Caco-2 (cell line): ENCODE results near the gene INHA. TPM values are rescaled to one million over a fixed set of nuclear protein-coding genes. Genes with fewer than 3 reads are reported as not detected.

Experiments
- BruUV-seq: library from RNA; stranded (reverse); fragments of 400-500 nt; replicated peaks from 2 replicates; lab custom pipeline; 2021; lab: Mats Ljungman, UMichigan
- CTCF ChIA-PET: fragments of 300-600 bp; sonication (Branson Sonifier 250); formaldehyde crosslinking; loops from one replicate; lab custom pipeline; 2022; ENCODE audit warnings: antibody characterized with exemption; lab: Charles Lee
- POLR2A ChIA-PET: fragments of 300-600 bp; sonication (Branson Sonifier 250); formaldehyde crosslinking; loops from one replicate; lab custom pipeline; 2022; ENCODE audit warnings: antibody characterized with exemption; lab: Charles Lee
- DNase-seq, 2 experiments: peaks; one replicate each; pipeline versions ENCODE4 v3.0.0 to v3.0.0-alpha.2; 2020 to 2022
- H3K27me3 ChIP-seq: replicated peaks from 2 replicates; pipeline ENCODE4 v1.6.0; 2011; ENCODE audit warnings: low read length; ENCODE audit not compliant: control insufficient read depth, insufficient read depth
- H3K36me3 ChIP-seq: 2 replicates; pipeline ENCODE4 v1.5.1; 2011; ENCODE audit warnings: low read length; ENCODE audit not compliant: control insufficient read depth, insufficient read depth
- H3K4me1 ChIP-seq: fragments of 250-450 bp; sonication (Bioruptor Pico); 2 replicates; pipeline ENCODE4 v1.5.1; 2020; ENCODE audit warnings: mild to moderate bottlenecking
- H3K4me3 ChIP-seq: 2 replicates; pipeline ENCODE4 v1.5.1; 2011; ENCODE audit warnings: low read depth, mild to moderate bottlenecking, control low read depth, low read length
- H3K9me3 ChIP-seq: fragments of 250-450 bp; sonication (Bioruptor Pico); 2 replicates; pipeline ENCODE4 v1.5.1; 2020; ENCODE audit warnings: mild to moderate bottlenecking, moderate library complexity
- H3K27ac Mint-ChIP-seq: one replicate; pipeline ENCODE4 v1.8.0; 2022; ENCODE audit warnings: mixed read lengths; ENCODE audit not compliant: unreplicated experiment
- H3K27me3 Mint-ChIP-seq: one replicate; pipeline ENCODE4 v1.8.0; 2022; ENCODE audit warnings: mixed read lengths; ENCODE audit not compliant: insufficient read depth, unreplicated experiment
- H3K36me3 Mint-ChIP-seq: one replicate; pipeline ENCODE4 v1.8.0; 2022; ENCODE audit warnings: mild to moderate bottlenecking, mixed read lengths; ENCODE audit not compliant: insufficient read depth, unreplicated experiment
- H3K4me1 Mint-ChIP-seq: one replicate; pipeline ENCODE4 v1.8.0; 2022; ENCODE audit warnings: low read depth, mixed read lengths; ENCODE audit not compliant: unreplicated experiment
- H3K4me3 Mint-ChIP-seq: one replicate; pipeline ENCODE4 v1.8.0; 2022; ENCODE audit warnings: mild to moderate bottlenecking, moderate library complexity, mixed read lengths; ENCODE audit not compliant: unreplicated experiment
- H3K9me3 Mint-ChIP-seq: one replicate; pipeline ENCODE4 v1.8.0; 2022; ENCODE audit warnings: mixed read lengths; ENCODE audit not compliant: unreplicated experiment
- intact Hi-C: fragments of 100-400 bp; cut with micrococcal nuclease; formaldehyde crosslinking; loops from one replicate; pipeline ENCODE4 v1.10.0; 2022; ENCODE audit not compliant: unreplicated experiment
- total RNA-seq: library from RNA; stranded (reverse); gene quantifications from 2 replicates; pipeline ENCODE4 v1.2.3, GENCODE V29; 2022
- TF ChIP-seq, protein P1 (sequence below), 2 experiments: fragments of 200-600 bp in 1 of 2; IDR thresholded peaks; 1 replicate in 1 of 2; 2 replicates in 1 of 2; pipeline versions ENCODE4 v1.5.1 to v1.8.0; 2011 to 2022; ENCODE audit warnings: antibody characterized with exemption in 1 of 2, control low read depth in 1 of 2, inconsistent platforms in 1 of 2, low read depth in 1 of 2, low read length in 1 of 2, mild to moderate bottlenecking in 1 of 2, moderate library complexity in 1 of 2; ENCODE audit not compliant: insufficient read depth in 1 of 2, severe bottlenecking in 1 of 2, unreplicated experiment in 1 of 2

The INHA gene
- total RNA-seq, 1 experiment from 2014 or later: 1.5 TPM

GRCh38 chr2:219531639-219532377 lies 40.3 kb upstream of the INHA start:
- CTCF ChIA-PET: interaction anchor here (0.8 to 8.2 kb wide), 4 partner anchors 12 to 126 kb away, joined by 3 to 243 read pairs (median 3); partner anchors contain the start of genes CHPF, GMPPA and TMEM198
- Histone ChIP-seq H3K27me3 (no peaks in the 10 kb centered on the region; the same call in 1 of the 2 replicates), H3K4me1 (no peaks in the 10 kb centered on the region), H3K9me3 (no peaks in the 10 kb centered on the region), H3K36me3 (no peaks in the 10 kb centered on the region), H3K4me3 (no peak overlapping the region)
- H3K9me3 Mint-ChIP-seq: no peaks in the 10 kb centered on the region
- H3K27ac Mint-ChIP-seq: no peak overlapping the region
- peaks cover 7% of the 10 kb centered on the region for H3K4me1 Mint-ChIP-seq
- no peak for DNase-seq
- intact Hi-C loops: no loop called here
- POLR2A ChIA-PET: interaction anchor here (0.7 kb wide), 1 partner anchor 144 kb away, joined by 5 read pairs; no protein-coding TSS in a partner anchor
- TF ChIP-seq, protein P1, sequence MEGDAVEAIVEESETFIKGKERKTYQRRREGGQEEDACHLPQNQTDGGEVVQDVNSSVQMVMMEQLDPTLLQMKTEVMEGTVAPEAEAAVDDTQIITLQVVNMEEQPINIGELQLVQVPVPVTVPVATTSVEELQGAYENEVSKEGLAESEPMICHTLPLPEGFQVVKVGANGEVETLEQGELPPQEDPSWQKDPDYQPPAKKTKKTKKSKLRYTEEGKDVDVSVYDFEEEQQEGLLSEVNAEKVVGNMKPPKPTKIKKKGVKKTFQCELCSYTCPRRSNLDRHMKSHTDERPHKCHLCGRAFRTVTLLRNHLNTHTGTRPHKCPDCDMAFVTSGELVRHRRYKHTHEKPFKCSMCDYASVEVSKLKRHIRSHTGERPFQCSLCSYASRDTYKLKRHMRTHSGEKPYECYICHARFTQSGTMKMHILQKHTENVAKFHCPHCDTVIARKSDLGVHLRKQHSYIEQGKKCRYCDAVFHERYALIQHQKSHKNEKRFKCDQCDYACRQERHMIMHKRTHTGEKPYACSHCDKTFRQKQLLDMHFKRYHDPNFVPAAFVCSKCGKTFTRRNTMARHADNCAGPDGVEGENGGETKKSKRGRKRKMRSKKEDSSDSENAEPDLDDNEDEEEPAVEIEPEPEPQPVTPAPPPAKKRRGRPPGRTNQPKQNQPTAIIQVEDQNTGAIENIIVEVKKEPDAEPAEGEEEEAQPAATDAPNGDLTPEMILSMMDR (IDR thresholded peaks at IDR 0.05; ENCODE audit: insufficient read depth in 1 of 2, low read depth in 1 of 2, low read length in 1 of 2, severe bottlenecking in 1 of 2, unreplicated experiment in 1 of 2): no peak
- peaks cover 21% of the 10 kb centered on the region for H3K27me3 Mint-ChIP-seq
- H3K36me3 Mint-ChIP-seq: no peaks in the 10 kb centered on the region
- BruUV-seq: no TSS peak
- no peak overlapping the region for H3K4me3 Mint-ChIP-seq

GRCh38 chr2:219532378-219532649 lies 39.8 kb upstream of the INHA start:
- BruUV-seq: no TSS peak
- H3K36me3 Mint-ChIP-seq: no peaks in the 10 kb centered on the region
- Histone ChIP-seq H3K36me3 (no peaks in the 10 kb centered on the region), H3K4me3 (no peak overlapping the region), H3K4me1 (no peaks in the 10 kb centered on the region), H3K27me3 (no peaks in the 10 kb centered on the region; the same call in 1 of the 2 replicates), H3K9me3 (no peaks in the 10 kb centered on the region)
- H3K4me1 Mint-ChIP-seq: peaks cover 7% of the 10 kb centered on the region
- DNase-seq: no peak
- H3K4me3 Mint-ChIP-seq: no peak overlapping the region
- peaks cover 21% of the 10 kb centered on the region for H3K27me3 Mint-ChIP-seq
- no peaks in the 10 kb centered on the region for H3K9me3 Mint-ChIP-seq
- no peak overlapping the region for H3K27ac Mint-ChIP-seq
- POLR2A ChIA-PET: interaction anchor here (0.7 kb wide), 1 partner anchor 144 kb away, joined by 5 read pairs; no protein-coding TSS in a partner anchor
- intact Hi-C loops: no loop called here
- CTCF ChIA-PET: interaction anchor here (0.8 to 8.2 kb wide), 3 partner anchors 22 to 127 kb away, joined by 3 to 243 read pairs (median 3); partner anchors contain the start of gene GMPPA
- TF ChIP-seq, protein P1 (IDR thresholded peaks at IDR 0.05; ENCODE audit: insufficient read depth in 1 of 2, low read depth in 1 of 2, low read length in 1 of 2, severe bottlenecking in 1 of 2, unreplicated experiment in 1 of 2): no peak

DNA sequence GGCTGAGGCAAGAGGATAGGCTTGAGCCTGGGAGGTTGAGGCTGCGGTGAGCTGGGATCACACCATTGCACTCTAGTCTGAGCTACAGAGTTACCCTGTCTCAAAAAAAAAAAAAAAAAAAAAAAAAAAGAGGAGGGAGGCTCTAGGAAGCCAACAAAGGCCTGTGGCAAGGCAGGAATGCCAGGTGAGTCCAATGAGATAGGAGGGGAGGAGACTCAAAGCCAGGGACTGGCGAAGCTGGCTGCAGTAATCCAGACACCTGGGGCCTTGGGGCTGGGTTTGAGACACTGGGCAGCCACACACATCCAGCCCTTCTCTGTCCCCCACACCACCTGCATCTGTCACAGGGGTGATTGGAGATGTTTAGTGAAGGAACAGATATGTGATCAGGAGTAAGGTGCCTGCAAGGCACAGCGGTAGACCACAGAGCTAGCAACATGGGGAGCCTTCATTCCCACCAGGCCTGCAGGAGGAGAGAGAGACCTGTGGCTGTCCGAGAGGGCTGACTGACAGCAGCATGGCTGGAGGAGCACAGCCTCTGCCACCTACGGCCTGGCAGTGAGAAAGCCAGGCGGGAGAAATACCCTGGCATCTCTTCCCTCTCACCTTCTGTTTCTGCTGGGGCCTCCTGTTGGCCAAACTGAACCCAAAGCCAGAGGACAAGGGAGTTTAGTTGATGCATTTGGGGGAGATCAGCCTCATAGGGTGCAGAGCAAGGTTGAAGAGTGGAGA lies 38.0 kb upstream of the INHA start:
- no peaks in the 10 kb centered on the region for H3K9me3 Mint-ChIP-seq
- H3K4me3 Mint-ChIP-seq: no peak overlapping the region
- no peak overlapping the region for H3K4me3 ChIP-seq
- TF ChIP-seq, protein P1 (IDR thresholded peaks at IDR 0.05; ENCODE audit: insufficient read depth in 1 of 2, low read depth in 1 of 2, low read length in 1 of 2, severe bottlenecking in 1 of 2, unreplicated experiment in 1 of 2): no peak
- no TSS peak for BruUV-seq
- peaks cover 5% of the 10 kb centered on the region for H3K4me1 Mint-ChIP-seq
- ChIA-PET CTCF (interaction anchor here (0.6 to 1.4 kb wide), 3 partner anchors 14 to 87 kb away, joined by 3 to 7 read pairs (median 3); no protein-coding TSS in a partner anchor), POLR2A (interaction anchor here (0.6 kb wide), 1 partner anchor 57 kb away, joined by 4 read pairs; no protein-coding TSS in a partner anchor)
- no peak overlapping the region for H3K27ac Mint-ChIP-seq
- H3K27me3 Mint-ChIP-seq: peaks cover 18% of the 10 kb centered on the region
- intact Hi-C loops: no loop called here
- H3K4me1 ChIP-seq: peaks cover 5% of the 10 kb centered on the region; the same call in 1 of the 2 replicates
- no peaks in the 10 kb centered on the region; the same call in 1 of the 2 replicates for H3K27me3 ChIP-seq
- no peaks in the 10 kb centered on the region for H3K9me3 ChIP-seq
- no peak for DNase-seq
- peaks cover 7% of the 10 kb centered on the region for H3K36me3 Mint-ChIP-seq
- H3K36me3 ChIP-seq: no peaks in the 10 kb centered on the region
